NK-92 (cell line): Measurements from ENCODE around the gene SHLD2.
"Not testable (repeated sequence)": the region's sequence is repeated elsewhere in the genome, so short reads cannot be mapped to it uniquely, and the experiment has no call there.

Experiments used
- DNase-seq: peaks from one replicate; lab custom pipeline; 2025; ENCODE audit not compliant: unreplicated experiment; lab: John Stamatoyannopoulos, UW

The SHLD2 gene

GRCh38 chr10:87211848-87212247 is 116.8 kb downstream of the SHLD2 start:
- not testable (repeated sequence) for DNase-seq

- DNase-seq, result not testable (repeated sequence)
Measured at GRCh38 chr10:87213150-87213765, 118.3 kb downstream of the SHLD2 start.

- not testable (repeated sequence) for DNase-seq
Measured at GRCh38 chr10:87213806-87214205, 118.8 kb downstream of the SHLD2 start.

- not testable (repeated sequence) for DNase-seq
Measured at GRCh38 chr10:87216120-87216519, 121.1 kb downstream of the SHLD2 start.

GRCh38 chr10:87219370-87219769 is 124.4 kb downstream of the SHLD2 start:
- DNase-seq, result not testable (repeated sequence)

GRCh38 chr10:87222789-87223188 is 127.8 kb downstream of the SHLD2 start:
- DNase-seq, result not testable (repeated sequence)

GRCh38 chr10:87225148-87225547 is 130.1 kb downstream of the SHLD2 start, which contains the start of gene NUTM2A:
Gene NUTM2A (plus strand): TSS chr10:87225448. CDS start chr10:87225831, 383 bp downstream.
- DNase-seq, result not testable (repeated sequence)

GRCh38 chr10:87228247-87228646 is 133.2 kb downstream of the SHLD2 start:
- not testable (repeated sequence) for DNase-seq

- not testable (repeated sequence) for DNase-seq
Measured at GRCh38 chr10:87229211-87229610, 134.2 kb downstream of the SHLD2 start.

- DNase-seq, result not testable (repeated sequence)
Measured at GRCh38 chr10:87234854-87235253, 139.8 kb downstream of the SHLD2 start.

GRCh38 chr10:87237244-87237643 is 142.2 kb downstream of the SHLD2 start:
- DNase-seq, result not testable (repeated sequence)

GRCh38 chr10:87239346-87239808 is 144.4 kb downstream of the SHLD2 start:
- DNase-seq, result not testable (repeated sequence)
